Measurements from ENCODE around the gene ZCCHC13.

Gene ZCCHC13

GRCh38 chrX:74277320-74277719 lies 26.7 kb upstream of the ZCCHC13 start:
- H3K4me3 ChIP-seq (ENCODE audit: low read depth, low read length) = no peak overlapping the region
- TF ChIP-seq CTCF (IDR thresholded peaks at IDR 0.05; ENCODE audit: insufficient read depth, low read depth, low read length, missing control alignments) = no peak
- no peak for DNase-seq (ENCODE audit: low read depth)

GRCh38 chrX:74277846-74278245 lies 26.1 kb upstream of the ZCCHC13 start:
- TF ChIP-seq CTCF (IDR thresholded peaks at IDR 0.05; ENCODE audit: insufficient read depth, low read depth, low read length, missing control alignments) = no peak
- no peak for DNase-seq (ENCODE audit: low read depth)
- no peak overlapping the region for H3K4me3 ChIP-seq (ENCODE audit: low read depth, low read length)

- peak; percentile 58 for DNase-seq (ENCODE audit: low read depth)
- H3K4me3 ChIP-seq (ENCODE audit: low read depth, low read length) = no peak overlapping the region
- TF ChIP-seq CTCF (IDR thresholded peaks at IDR 0.05; ENCODE audit: insufficient read depth, low read depth, low read length, missing control alignments) = no peak
These were observed 23.2 kb upstream of the ZCCHC13 start for GRCh38 chrX:74280759-74281158.

- no peak for TF ChIP-seq CTCF (IDR thresholded peaks at IDR 0.05; ENCODE audit: insufficient read depth, low read depth, low read length, missing control alignments)
- no peak for DNase-seq (ENCODE audit: low read depth)
- H3K4me3 ChIP-seq (ENCODE audit: low read depth, low read length) = no peak overlapping the region
These were observed 19.5 kb upstream of the ZCCHC13 start for GRCh38 chrX:74284391-74284952.

- no peak for TF ChIP-seq CTCF (IDR thresholded peaks at IDR 0.05; ENCODE audit: insufficient read depth, low read depth, low read length, missing control alignments)
- no peak overlapping the region for H3K4me3 ChIP-seq (ENCODE audit: low read depth, low read length)
- DNase-seq (ENCODE audit: low read depth) = no peak
These were observed 16.8 kb upstream of the ZCCHC13 start for GRCh38 chrX:74286950-74287740.

GRCh38 chrX:74291577-74291963 lies 12.4 kb upstream of the ZCCHC13 start:
- H3K4me3 ChIP-seq (ENCODE audit: low read depth, low read length) = peak overlapping the region; percentile 74
- no peak for TF ChIP-seq CTCF (IDR thresholded peaks at IDR 0.05; ENCODE audit: insufficient read depth, low read depth, low read length, missing control alignments)
- DNase-seq (ENCODE audit: low read depth) = peak; percentile 3

Data from GM12865 (cell line).